Measurements from ENCODE around the gene MOB1B.
"Not testable (repeated sequence)": the region's sequence is repeated elsewhere in the genome, so short reads cannot be mapped to it uniquely, and the experiment has no call there.

The MOB1B gene

DNA sequence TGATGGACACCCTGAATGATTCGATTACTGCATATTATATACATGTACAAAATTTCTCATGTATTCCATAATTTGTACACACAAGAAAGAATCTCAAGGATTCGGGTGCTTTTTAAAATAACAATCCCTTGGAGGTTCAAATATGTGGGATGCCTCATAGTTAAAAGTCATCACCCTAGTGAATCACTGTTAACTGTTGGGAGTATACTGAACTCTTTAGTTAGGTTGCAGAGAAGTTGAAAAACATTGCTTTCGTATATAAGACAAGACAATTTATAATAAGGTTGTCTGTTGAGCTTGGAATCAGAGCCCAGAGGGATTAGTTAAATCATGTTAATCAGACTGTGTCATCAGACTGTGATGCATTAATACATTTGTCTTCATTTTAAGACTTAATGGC, 106.9 kb downstream of the MOB1B start:
- no peak for DNase-seq (ENCODE audit: low read depth)

DNA sequence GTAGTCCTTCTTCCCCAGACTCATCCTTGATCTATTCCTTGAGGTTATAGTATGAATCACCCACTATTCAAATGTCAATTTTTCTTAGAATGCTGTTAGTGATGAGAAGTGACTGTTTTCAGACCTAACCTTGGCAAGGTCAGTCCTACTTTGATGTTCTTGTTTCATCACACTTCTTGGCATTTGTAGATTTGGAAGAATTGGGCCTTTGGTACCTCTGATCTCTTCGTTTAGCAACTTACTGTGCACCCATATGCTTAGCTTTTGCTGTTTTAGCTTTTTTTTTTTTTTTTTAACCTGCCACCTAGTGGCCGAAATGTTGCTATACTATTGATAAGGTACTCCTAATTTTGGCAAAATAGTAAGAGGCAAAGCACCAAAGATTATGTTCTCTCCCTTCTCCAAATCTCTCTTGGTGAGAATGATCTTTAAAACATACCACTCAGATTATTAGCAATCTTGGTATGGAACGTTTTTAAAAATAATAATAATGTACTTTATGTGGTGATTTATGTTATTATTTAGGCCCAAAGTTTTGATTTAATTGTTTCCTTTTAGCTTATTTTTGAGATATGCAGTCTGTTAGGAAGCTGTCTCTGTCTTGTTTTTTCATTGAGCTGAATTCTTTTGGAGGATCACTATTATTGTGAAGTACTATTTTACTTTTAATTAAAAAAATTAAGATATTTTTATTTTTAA, 107.9 kb downstream of the MOB1B start:
- DNase-seq (ENCODE audit: low read depth), result peak; percentile 19

DNA sequence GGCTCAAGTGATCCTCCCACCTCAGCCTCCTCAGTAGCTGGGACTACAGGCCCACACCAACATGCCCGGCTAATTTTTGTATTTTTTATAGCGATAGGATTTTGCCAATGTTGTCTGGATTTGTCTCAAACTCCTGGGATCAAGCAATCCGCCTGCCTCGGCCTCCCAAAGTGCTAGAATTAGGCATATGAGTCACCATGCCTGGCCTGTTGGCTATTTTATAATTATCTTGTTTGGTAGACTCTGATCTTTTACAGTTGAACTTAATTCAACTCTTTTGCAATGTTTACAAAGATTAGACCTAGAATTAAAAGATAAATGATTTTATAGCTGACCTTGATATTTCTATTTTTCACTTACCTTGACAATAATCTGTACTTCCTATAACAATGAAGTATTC, 109.3 kb downstream of the MOB1B start:
- no peak for DNase-seq (ENCODE audit: low read depth)

DNA sequence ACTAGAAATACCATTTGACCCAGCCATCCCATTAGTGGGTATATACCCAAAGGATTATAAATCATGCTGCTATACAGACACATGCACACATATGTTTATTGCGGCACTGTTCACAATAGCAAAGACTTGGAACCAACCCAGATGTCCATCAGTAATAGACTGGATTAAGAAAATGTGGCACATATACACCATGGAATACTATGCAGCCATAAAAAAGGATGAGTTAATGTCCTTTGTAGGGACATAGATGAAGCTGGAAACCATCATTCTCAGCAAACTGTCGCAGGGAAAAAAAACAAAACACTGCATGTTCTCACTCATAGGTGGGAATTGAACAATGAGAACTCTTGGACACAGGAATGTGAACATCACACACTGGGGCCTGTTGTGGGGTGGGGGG, 115.2 kb downstream of the MOB1B start:
- DNase-seq (ENCODE audit: low read depth), result not testable (repeated sequence)

DNA sequence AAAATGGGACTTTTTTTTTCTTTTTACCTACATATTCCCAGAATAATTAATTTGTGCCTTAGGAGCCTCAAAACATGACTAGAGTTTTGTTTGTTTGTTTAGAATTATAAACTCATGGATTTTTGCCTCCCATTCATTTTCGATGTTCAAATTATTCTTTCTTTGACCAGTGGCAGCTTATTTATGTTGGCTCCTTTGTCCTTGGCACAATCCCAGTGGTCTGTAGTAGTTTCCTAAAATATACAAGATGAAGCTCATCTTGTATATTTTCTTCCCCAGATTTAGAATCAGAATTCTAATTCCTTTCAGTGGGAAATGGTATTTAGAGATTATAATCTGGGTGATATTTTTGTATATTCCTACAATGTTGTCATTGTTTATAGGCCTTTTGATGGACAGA, 118.4 kb downstream of the MOB1B start:
- no peak for DNase-seq (ENCODE audit: low read depth)

DNA sequence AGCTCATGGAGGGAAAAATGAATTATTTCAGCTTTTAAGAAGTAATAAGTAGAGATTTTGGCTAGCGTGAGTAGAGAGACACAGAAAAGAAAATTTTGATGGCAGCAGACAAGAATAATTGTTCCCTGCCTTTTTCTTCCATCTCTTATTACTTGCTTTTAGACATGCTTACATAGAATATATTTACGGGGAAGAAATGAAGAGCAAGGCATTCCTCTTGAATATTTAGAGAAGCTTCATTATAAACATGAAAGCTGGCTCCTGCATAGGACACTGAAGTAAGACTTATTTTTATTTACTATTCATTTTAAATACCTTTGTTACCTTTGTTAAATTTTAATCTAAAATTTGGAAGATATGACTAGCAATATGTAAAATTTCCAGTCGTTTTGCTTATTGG, 123.5 kb downstream of the MOB1B start:
- no peak for DNase-seq (ENCODE audit: low read depth)

DNA sequence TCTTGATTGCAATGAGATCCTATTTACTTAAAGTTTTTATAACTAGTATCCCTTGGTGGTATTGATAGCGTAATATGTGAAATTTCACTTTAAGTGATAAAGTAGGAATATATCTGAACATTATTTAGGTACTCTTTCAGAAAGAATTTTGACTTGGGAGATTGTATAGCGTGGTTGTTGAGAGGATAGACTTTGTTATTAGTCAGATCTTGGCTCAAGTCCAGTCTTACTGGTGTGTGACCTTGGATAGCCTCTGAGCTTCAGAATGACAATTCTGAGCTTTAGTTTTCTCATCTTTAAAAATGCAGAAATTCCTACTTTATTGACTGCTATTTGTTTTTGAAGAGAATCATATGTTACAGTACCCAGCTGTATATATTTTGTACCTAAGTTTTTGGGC, 123.9 kb downstream of the MOB1B start:
- DNase-seq (ENCODE audit: low read depth), result peak; percentile 76

DNA sequence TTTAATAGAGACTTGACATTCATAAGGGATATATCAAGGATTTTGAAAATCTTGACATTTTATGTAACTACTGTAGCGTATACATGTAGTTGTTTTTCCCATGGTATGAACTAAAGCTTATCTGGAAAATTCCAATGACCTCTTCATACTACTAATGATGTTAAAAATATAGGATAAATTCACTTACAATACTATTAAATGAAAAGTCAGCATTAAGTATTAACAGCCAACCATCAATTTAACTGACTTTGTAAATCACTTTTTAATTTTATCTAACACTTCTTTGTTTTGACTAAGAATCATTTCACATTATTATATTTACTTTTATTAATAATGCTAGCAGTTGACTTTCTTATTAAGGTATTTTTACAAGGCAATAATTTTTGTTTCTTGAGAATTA, 125.4 kb downstream of the MOB1B start:
- DNase-seq (ENCODE audit: low read depth), result no peak

DNA sequence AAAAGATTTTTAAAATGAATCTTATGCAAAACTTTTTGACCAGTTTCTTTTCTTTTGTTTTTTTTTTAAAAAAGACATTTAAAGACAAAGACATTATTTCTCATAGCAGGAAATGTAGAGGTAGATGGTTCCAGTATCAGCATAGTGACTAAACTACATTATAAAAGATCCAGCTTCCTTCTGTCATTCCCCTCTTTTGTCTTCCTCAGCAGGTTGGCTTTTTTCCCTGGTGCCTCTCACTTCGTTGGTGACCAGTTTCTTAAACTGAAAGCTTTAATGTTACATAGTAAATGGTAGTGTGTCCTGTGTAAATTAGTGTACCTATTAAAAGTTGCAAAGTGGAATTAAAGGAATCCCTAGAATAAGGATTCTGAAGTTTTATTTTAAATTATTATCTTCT, 127.3 kb downstream of the MOB1B start:
- DNase-seq (ENCODE audit: low read depth), result no peak

DNA sequence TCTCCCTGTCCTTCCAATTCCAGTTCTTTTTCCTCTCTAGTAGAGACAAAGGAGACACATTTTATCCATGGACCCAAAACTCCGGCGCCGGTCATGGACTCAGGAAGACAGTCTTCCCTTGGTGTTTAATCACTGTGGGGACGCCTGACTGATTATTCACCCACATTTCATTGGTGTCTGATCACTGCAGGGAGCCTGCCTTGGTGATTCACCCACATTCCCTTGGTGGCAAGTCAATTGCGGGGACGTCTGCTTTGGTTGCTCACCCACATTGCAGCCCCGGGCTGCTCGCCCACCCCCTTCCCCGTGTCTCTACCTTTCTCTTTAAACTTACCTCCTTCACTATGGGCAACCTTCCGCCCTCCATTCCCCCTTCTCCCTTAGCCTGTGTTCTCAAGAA, 129.9 kb downstream of the MOB1B start:
- peak; percentile 51 for DNase-seq (ENCODE audit: low read depth)

All from GM04504 (cell line).